AG09319 (cell line): ENCODE data around the gene DIRAS3.
"Not testable (repeated sequence)": the region's sequence is repeated elsewhere in the genome, so short reads cannot be mapped to it uniquely, and the experiment has no call there.

Experiments
- DNase-seq: peaks from one replicate; pipeline ENCODE4 v3.0.0-alpha.2; 2010; ENCODE audit warnings: low read depth; ENCODE audit errors: extremely low read depth
- CTCF ChIP-seq: IDR thresholded peaks from 2 replicates; pipeline ENCODE4 v1.5.1; 2011; ENCODE audit warnings: low read depth, mild to moderate bottlenecking, inconsistent platforms, low read length, moderate library complexity

Gene DIRAS3

GRCh38 chr1:68016381-68016780 is 34.0 kb downstream of the DIRAS3 start:
- no peak for TF ChIP-seq CTCF
- peak; percentile 65 for DNase-seq

- TF ChIP-seq CTCF: no peak
- no peak for DNase-seq
Observed at GRCh38 chr1:68015971-68016370, 34.5 kb downstream of the DIRAS3 start.

GRCh38 chr1:68015369-68015768 is 35.1 kb downstream of the DIRAS3 start:
- no peak for TF ChIP-seq CTCF
- DNase-seq: no peak

GRCh38 chr1:68013351-68013750 is 37.1 kb downstream of the DIRAS3 start:
- no peak for DNase-seq
- no peak for TF ChIP-seq CTCF

- TF ChIP-seq CTCF: no peak
Observed at GRCh38 chr1:68011657-68012375, 38.6 kb downstream of the DIRAS3 start.

GRCh38 chr1:68010543-68010942 is 39.9 kb downstream of the DIRAS3 start:
- no peak for TF ChIP-seq CTCF
- DNase-seq: no peak

More at GRCh38 chr1:68011657-68012375, 38.6 kb downstream of the DIRAS3 start:
- no peak for DNase-seq

- peak; percentile 42 for TF ChIP-seq CTCF
Observed at GRCh38 chr1:68010090-68010489, 40.3 kb downstream of the DIRAS3 start.

GRCh38 chr1:68003626-68004025 is 46.8 kb downstream of the DIRAS3 start:
- DNase-seq: not testable (repeated sequence)

More at GRCh38 chr1:68010090-68010489, 40.3 kb downstream of the DIRAS3 start:
- DNase-seq: no peak
